Measurements from ENCODE around the gene SOCS1. TPM values are rescaled to one million over a fixed set of nuclear protein-coding genes. Genes with fewer than 3 reads are reported as not detected.
A peak's percentile ranks its signal among the peaks of the same experiment; 100 is the strongest.
"Not testable (repeated sequence)": the region's sequence is repeated elsewhere in the genome, so short reads cannot be mapped to it uniquely, and the experiment has no call there.

SOCS1 gene
- total RNA-seq, 1 experiment from 2014 or later, result 17.1 TPM

GRCh38 chr16:11225677-11226549 lies 30.1 kb downstream of the SOCS1 start:
- DNase-seq (ENCODE audit: low read depth), result no peak

GRCh38 chr16:11224894-11225676 lies 30.9 kb downstream of the SOCS1 start:
- DNase-seq (ENCODE audit: low read depth), result no peak

GRCh38 chr16:11224096-11224893 lies 31.7 kb downstream of the SOCS1 start:
- DNase-seq (ENCODE audit: low read depth), result no peak

GRCh38 chr16:11220507-11220906 lies 35.5 kb downstream of the SOCS1 start:
- not testable (repeated sequence) for DNase-seq (ENCODE audit: low read depth)

GRCh38 chr16:11219178-11219577 lies 36.8 kb downstream of the SOCS1 start:
- DNase-seq (ENCODE audit: low read depth), result no peak

GRCh38 chr16:11218604-11218962 lies 37.4 kb downstream of the SOCS1 start:
- DNase-seq (ENCODE audit: low read depth), result no peak

GRCh38 chr16:11217651-11218603 lies 38.1 kb downstream of the SOCS1 start:
- no peak for DNase-seq (ENCODE audit: low read depth)

GRCh38 chr16:11215935-11216556 lies 40.0 kb downstream of the SOCS1 start:
- no peak for DNase-seq (ENCODE audit: low read depth)

- no peak for DNase-seq (ENCODE audit: low read depth)
Observed at GRCh38 chr16:11213799-11214198, 42.2 kb downstream of the SOCS1 start.

GRCh38 chr16:11213373-11213772 lies 42.6 kb downstream of the SOCS1 start:
- DNase-seq (ENCODE audit: low read depth), result no peak

- peak; percentile 69 for DNase-seq (ENCODE audit: low read depth)
Observed at GRCh38 chr16:11212798-11213196, 43.2 kb downstream of the SOCS1 start.

- DNase-seq (ENCODE audit: low read depth), result peak; percentile 42
Observed at GRCh38 chr16:11211977-11212797, 43.8 kb downstream of the SOCS1 start.

- DNase-seq (ENCODE audit: low read depth), result no peak
Observed at GRCh38 chr16:11211061-11211976, 44.7 kb downstream of the SOCS1 start.

- no peak for DNase-seq (ENCODE audit: low read depth)
Observed at GRCh38 chr16:11210260-11210659, 45.7 kb downstream of the SOCS1 start.

- no peak for DNase-seq (ENCODE audit: low read depth)
Observed at GRCh38 chr16:11208916-11209665, 46.9 kb downstream of the SOCS1 start.

GRCh38 chr16:11207646-11208045 lies 48.4 kb downstream of the SOCS1 start:
- DNase-seq (ENCODE audit: low read depth), result no peak

GRCh38 chr16:11205754-11206581 lies 50.0 kb downstream of the SOCS1 start:
- DNase-seq (ENCODE audit: low read depth), result peak; percentile 67
